Osteoblast (primary cell): ENCODE measurements around the gene IFNA8. TPM values are rescaled to one million over a fixed set of nuclear protein-coding genes. Genes with fewer than 3 reads are reported as not detected.
"Not testable (repeated sequence)": the region's sequence is repeated elsewhere in the genome, so short reads cannot be mapped to it uniquely, and the experiment has no call there.

Experiments used
- DNase-seq: peaks from one replicate; pipeline ENCODE4 v3.0.0; 2011; ENCODE audit warnings: low spot score, mixed read lengths; ENCODE audit not compliant: insufficient read length; ENCODE audit errors: missing footprints
- H2AFZ ChIP-seq: 2 replicates; pipeline ENCODE4 v1.6.0; 2011; ENCODE audit warnings: mild to moderate bottlenecking, low read length
- H3K27ac ChIP-seq: 2 replicates; pipeline ENCODE4 v1.5.1; 2011; ENCODE audit warnings: mild to moderate bottlenecking, low read depth, low read length, moderate library complexity
- H3K27me3 ChIP-seq: 2 replicates; pipeline ENCODE4 v1.6.0; 2012; ENCODE audit warnings: mild to moderate bottlenecking, control low read depth, inconsistent platforms, low read length, moderate library complexity; ENCODE audit not compliant: insufficient read depth
- H3K36me3 ChIP-seq: 2 replicates; pipeline ENCODE4 v1.5.1; 2011; ENCODE audit warnings: mild to moderate bottlenecking, low read length, control low read depth, moderate library complexity; ENCODE audit not compliant: insufficient read depth
- H3K4me1 ChIP-seq: 2 replicates; pipeline ENCODE4 v1.5.1; 2011; ENCODE audit warnings: mild to moderate bottlenecking, low read length, control low read depth, moderate library complexity; ENCODE audit not compliant: insufficient read depth
- H3K4me2 ChIP-seq: 2 replicates; pipeline ENCODE4 v1.6.0; 2011; ENCODE audit warnings: mild to moderate bottlenecking, low read length; ENCODE audit not compliant: insufficient read depth
- H3K4me3 ChIP-seq: fragments of 200-600 bp; sonication (generic); 3 replicates; pipeline ENCODE4 v1.5.1; 2012; ENCODE audit warnings: mild to moderate bottlenecking, low read length, inconsistent platforms; ENCODE audit not compliant: insufficient read depth
- H3K79me2 ChIP-seq: 2 replicates; pipeline ENCODE4 v1.6.0; 2012; ENCODE audit warnings: mild to moderate bottlenecking, low read length, control low read depth, inconsistent platforms; ENCODE audit not compliant: insufficient read depth
- H3K9me3 ChIP-seq: 2 replicates; pipeline ENCODE4 v1.5.1; 2011; ENCODE audit warnings: low read depth, low read length, control low read depth
- H4K20me1 ChIP-seq: 2 replicates; pipeline ENCODE4 v1.6.0; 2012; ENCODE audit warnings: mild to moderate bottlenecking, low read length, control low read depth; ENCODE audit not compliant: insufficient read depth
- CTCF ChIP-seq: IDR thresholded peaks from 2 replicates; pipeline ENCODE4 v1.5.1; 2011; ENCODE audit warnings: mild to moderate bottlenecking, low read depth, low read length, moderate library complexity; ENCODE audit errors: extremely low read depth
- total RNA-seq: library from RNA; depleted of rRNA; stranded (reverse); fragments of >200 nt; gene quantifications from 2 replicates; pipeline ENCODE4 v1.2.3, GENCODE V29; 2012

IFNA8 gene
- not detected in 2 replicates for total RNA-seq

GRCh38 chr9:21408817-21409216 is at the start of gene IFNA8:
Gene IFNA8 (plus strand): TSS chr9:21409117. CDS start chr9:21409177, 60 bp downstream.
- no peaks in the 10 kb centered on the region for H3K79me2 ChIP-seq
- no peak within 1 kb of the TSS for H2AFZ ChIP-seq
- H3K4me3 ChIP-seq = no peak within 1 kb of the TSS
- DNase-seq = no peak
- H3K4me1 ChIP-seq = no peaks in the 10 kb centered on the region
- no peak for TF ChIP-seq CTCF
- H3K9me3 ChIP-seq = no peaks in the 10 kb centered on the region
- H3K36me3 ChIP-seq = no peaks in the 10 kb centered on the region
- H3K27me3 ChIP-seq = peaks cover 60% of the 10 kb centered on the region
- H4K20me1 ChIP-seq = no peaks in the 10 kb centered on the region
- no peak within 1 kb of the TSS for H3K27ac ChIP-seq
- no peak within 1 kb of the TSS for H3K4me2 ChIP-seq

- Histone ChIP-seq H3K27me3 (peaks cover 14% of the 10 kb centered on the region), H3K36me3 (no peaks in the 10 kb centered on the region), H3K79me2 (no peaks in the 10 kb centered on the region), H3K4me2 (no peak overlapping the region), H3K9me3 (no peaks in the 10 kb centered on the region), H3K4me1 (no peaks in the 10 kb centered on the region), H3K4me3 (no peak overlapping the region), H3K27ac (no peak overlapping the region), H2AFZ (no peak overlapping the region), H4K20me1 (no peaks in the 10 kb centered on the region)
- TF ChIP-seq CTCF = no peak
- no peak for DNase-seq
Measured at GRCh38 chr9:21362287-21362686, 46.6 kb upstream of the IFNA8 start.

- peaks cover 28% of the 10 kb centered on the region for H3K27me3 ChIP-seq
- H3K79me2 ChIP-seq, H3K4me3 ChIP-seq, H3K4me1 ChIP-seq, DNase-seq, H3K4me2 ChIP-seq, H3K36me3 ChIP-seq, H3K27ac ChIP-seq, H4K20me1 ChIP-seq, H3K9me3 ChIP-seq, H2AFZ ChIP-seq: not testable (repeated sequence)
Measured at GRCh38 chr9:21367169-21367568, 41.7 kb upstream of the IFNA8 start.

- no peaks in the 10 kb centered on the region for H3K36me3 ChIP-seq
- DNase-seq = no peak
- no peak within 1 kb of the TSS for H2AFZ ChIP-seq
- H3K27me3 ChIP-seq = peaks cover 28% of the 10 kb centered on the region
- H4K20me1 ChIP-seq = no peaks in the 10 kb centered on the region
- H3K4me2 ChIP-seq = no peak within 1 kb of the TSS
- no peak within 1 kb of the TSS for H3K27ac ChIP-seq
- no peaks in the 10 kb centered on the region for H3K9me3 ChIP-seq
- H3K4me3 ChIP-seq = no peak within 1 kb of the TSS
- no peaks in the 10 kb centered on the region for H3K79me2 ChIP-seq
- TF ChIP-seq CTCF = no peak
- H3K4me1 ChIP-seq = no peaks in the 10 kb centered on the region
Measured at GRCh38 chr9:21367957-21368356, 41.0 kb upstream of the IFNA8 start, which contains the start of gene IFNA13. Gene IFNA13 (minus strand): TSS chr9:21368057. CDS start chr9:21368010, 47 bp downstream.

GRCh38 chr9:21371467-21371866 is 37.5 kb upstream of the IFNA8 start:
- H3K79me2 ChIP-seq, H3K9me3 ChIP-seq, H2AFZ ChIP-seq, H3K4me2 ChIP-seq, H3K36me3 ChIP-seq, H3K4me1 ChIP-seq, H4K20me1 ChIP-seq, DNase-seq, H3K4me3 ChIP-seq, H3K27ac ChIP-seq: not testable (repeated sequence)
- H3K27me3 ChIP-seq = peaks cover 14% of the 10 kb centered on the region
